Natural killer cell (primary cell): ENCODE data around the gene SINHCAF. TPM values are rescaled to one million over a fixed set of nuclear protein-coding genes. Genes with fewer than 3 reads are reported as not detected.
"Not testable (repeated sequence)": the region's sequence is repeated elsewhere in the genome, so short reads cannot be mapped to it uniquely, and the experiment has no call there.

ENCODE experiments used
- ATAC-seq, 3 donors: fragments of 150-1000 bp in 2 of 3; fragments of 200-7000 bp in 1 of 3; cut with Tn5 transposase; 1 replicate in 1 of 3; 2 replicates in 2 of 3; pipeline ENCODE4 v1.10.0; 2021; ENCODE audit warnings: mild to moderate bottlenecking in 2 of 3, moderate library complexity in 2 of 3
- DNase-seq, 2 donors: peaks; one replicate each; pipeline versions ENCODE4 v3.0.0 to v3.0.0-alpha.2; 2013 to 2021; ENCODE audit warnings: mixed read lengths in 1 of 2
- H3K27ac ChIP-seq: one replicate; pipeline ENCODE4 v1.5.1; 2013; ENCODE audit warnings: mild to moderate bottlenecking, low read length
- H3K27me3 ChIP-seq: one replicate; pipeline ENCODE4 v1.6.1; 2013; ENCODE audit warnings: low read length; ENCODE audit not compliant: control insufficient read depth, insufficient read depth
- H3K36me3 ChIP-seq: one replicate; pipeline ENCODE4 v1.6.1; 2013; ENCODE audit warnings: low read length; ENCODE audit not compliant: control insufficient read depth, insufficient read depth
- H3K4me1 ChIP-seq: one replicate; pipeline ENCODE4 v1.6.1; 2013; ENCODE audit warnings: low read length; ENCODE audit not compliant: control insufficient read depth, insufficient read depth
- H3K4me3 ChIP-seq: one replicate; pipeline ENCODE4 v1.5.1; 2013; ENCODE audit warnings: low read length
- H3K9me3 ChIP-seq: one replicate; pipeline ENCODE4 v1.6.1; 2013; ENCODE audit warnings: low read length; ENCODE audit not compliant: control insufficient read depth, insufficient read depth
- H3K27ac Mint-ChIP-seq, 2 donors: one replicate each; pipeline ENCODE4 v1.8.0; 2022; ENCODE audit warnings: mild to moderate bottlenecking in 2 of 2, mixed read lengths in 2 of 2, moderate library complexity in 1 of 2
- H3K27me3 Mint-ChIP-seq, 2 donors: one replicate each; pipeline ENCODE4 v1.8.0; 2022; ENCODE audit warnings: low read depth in 2 of 2, mixed read lengths in 2 of 2
- H3K36me3 Mint-ChIP-seq: one replicate; pipeline ENCODE4 v1.8.0; 2022; ENCODE audit warnings: mixed read lengths
- H3K4me1 Mint-ChIP-seq, 2 donors: one replicate each; pipeline ENCODE4 v1.8.0; 2022; ENCODE audit warnings: mixed read lengths in 2 of 2
- H3K4me3 Mint-ChIP-seq: one replicate; pipeline ENCODE4 v1.8.0; 2022; ENCODE audit warnings: mild to moderate bottlenecking, moderate library complexity, mixed read lengths
- H3K9me3 Mint-ChIP-seq, 2 donors: one replicate each; pipeline ENCODE4 v1.8.0; 2022; ENCODE audit warnings: mixed read lengths in 2 of 2
- WGBS: methylation state at CpG from one replicate; pipeline ENCODE4 v1.1.7; 2013; ENCODE audit warnings: missing lambda C conversion rate; ENCODE audit not compliant: insufficient coverage; 5-methylcytosine and 5-hydroxymethylcytosine counted together
- intact Hi-C: fragments of 100-400 bp; cut with micrococcal nuclease; formaldehyde crosslinking; loops from one replicate; pipeline ENCODE4 v1.14.2; 2022
- total RNA-seq, 4 donors: library from RNA; stranded (reverse); fragments of 120-200 nt in 1 of 4; gene quantifications; one replicate each; pipeline versions ENCODE4 v1.2.3 to v1.2.4, GENCODE V29; 2013 to 2022
- TF ChIP-seq, protein P1 (sequence below): fragments of 200-600 bp; IDR thresholded peaks from one replicate; pipeline ENCODE4 v1.8.0; 2022; ENCODE audit warnings: antibody characterized with exemption

SINHCAF gene
- total RNA-seq, 3 donors from 2014 or later (not counting 1 experiment from before 2014, with no cell fraction given) = 40.4 to 55.0 (median 41.0) TPM

GRCh38 chr12:31277081-31277480 is 48.9 kb downstream of the SINHCAF start:
- no peak overlapping the region for H3K27ac ChIP-seq
- 96% methylated on average over 2 of the region's 2 CpGs for WGBS
- ATAC-seq = no peak
- H3K4me3 Mint-ChIP-seq = no peak overlapping the region
- H3K9me3 ChIP-seq = no peaks in the 10 kb centered on the region
- peak overlapping the region in 1 of 2 donors; percentile 37 for H3K27ac Mint-ChIP-seq
- H3K4me3 ChIP-seq = no peak overlapping the region
- TF ChIP-seq, protein P1, sequence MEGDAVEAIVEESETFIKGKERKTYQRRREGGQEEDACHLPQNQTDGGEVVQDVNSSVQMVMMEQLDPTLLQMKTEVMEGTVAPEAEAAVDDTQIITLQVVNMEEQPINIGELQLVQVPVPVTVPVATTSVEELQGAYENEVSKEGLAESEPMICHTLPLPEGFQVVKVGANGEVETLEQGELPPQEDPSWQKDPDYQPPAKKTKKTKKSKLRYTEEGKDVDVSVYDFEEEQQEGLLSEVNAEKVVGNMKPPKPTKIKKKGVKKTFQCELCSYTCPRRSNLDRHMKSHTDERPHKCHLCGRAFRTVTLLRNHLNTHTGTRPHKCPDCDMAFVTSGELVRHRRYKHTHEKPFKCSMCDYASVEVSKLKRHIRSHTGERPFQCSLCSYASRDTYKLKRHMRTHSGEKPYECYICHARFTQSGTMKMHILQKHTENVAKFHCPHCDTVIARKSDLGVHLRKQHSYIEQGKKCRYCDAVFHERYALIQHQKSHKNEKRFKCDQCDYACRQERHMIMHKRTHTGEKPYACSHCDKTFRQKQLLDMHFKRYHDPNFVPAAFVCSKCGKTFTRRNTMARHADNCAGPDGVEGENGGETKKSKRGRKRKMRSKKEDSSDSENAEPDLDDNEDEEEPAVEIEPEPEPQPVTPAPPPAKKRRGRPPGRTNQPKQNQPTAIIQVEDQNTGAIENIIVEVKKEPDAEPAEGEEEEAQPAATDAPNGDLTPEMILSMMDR = no peak
- H3K27me3 ChIP-seq = no peaks in the 10 kb centered on the region
- peaks cover 17% of the 10 kb centered on the region for H3K36me3 ChIP-seq
- H3K9me3 Mint-ChIP-seq = no peaks in the 10 kb centered on the region
- H3K4me1 Mint-ChIP-seq = no peaks in the 10 kb centered on the region
- no peaks in the 10 kb centered on the region for H3K4me1 ChIP-seq
- no peaks in the 10 kb centered on the region for H3K36me3 Mint-ChIP-seq
- no peaks in the 10 kb centered on the region for H3K27me3 Mint-ChIP-seq
- no peak for DNase-seq
- intact Hi-C loops = no loop called here

DNA sequence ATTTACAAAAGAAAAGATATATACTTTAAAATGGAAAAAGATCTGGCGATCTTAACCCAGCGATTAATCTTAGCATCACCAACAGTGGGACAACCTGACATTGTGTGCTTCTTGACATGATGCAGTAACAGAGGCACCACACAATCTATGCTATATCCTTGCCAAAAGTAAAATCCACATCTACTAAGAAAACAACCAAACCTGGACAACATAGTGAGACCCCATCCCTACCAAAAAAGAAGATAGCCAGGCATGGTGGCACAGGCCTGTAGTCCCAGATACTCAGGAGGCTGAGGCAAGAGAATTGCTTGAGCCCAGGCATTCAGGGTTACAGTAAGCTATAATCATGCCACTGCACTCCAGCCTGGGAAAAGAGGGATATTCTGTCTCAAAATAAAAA is 50.5 kb downstream of the SINHCAF start:
- peaks cover 17% of the 10 kb centered on the region for H3K36me3 ChIP-seq
- no peaks in the 10 kb centered on the region for H3K27me3 ChIP-seq
- TF ChIP-seq, protein P1 = no peak
- H3K4me1 Mint-ChIP-seq = no peaks in the 10 kb centered on the region
- 94% methylated on average over 2 of the region's 2 CpGs for WGBS
- no peaks in the 10 kb centered on the region for H3K27me3 Mint-ChIP-seq
- no peak for ATAC-seq
- no peaks in the 10 kb centered on the region for H3K9me3 ChIP-seq
- intact Hi-C loops = no loop called here
- H3K27ac Mint-ChIP-seq = no peak overlapping the region
- no peaks in the 10 kb centered on the region for H3K36me3 Mint-ChIP-seq
- no peak overlapping the region for H3K4me3 ChIP-seq
- no peak for DNase-seq
- H3K9me3 Mint-ChIP-seq = no peaks in the 10 kb centered on the region
- H3K4me3 Mint-ChIP-seq = no peak overlapping the region
- no peaks in the 10 kb centered on the region for H3K4me1 ChIP-seq
- no peak overlapping the region for H3K27ac ChIP-seq

GRCh38 chr12:31274520-31275300 is 51.2 kb downstream of the SINHCAF start:
- H3K27ac Mint-ChIP-seq = no peak overlapping the region
- H3K36me3 ChIP-seq = peaks cover 10% of the 10 kb centered on the region
- no peaks in the 10 kb centered on the region for H3K27me3 Mint-ChIP-seq

DNA sequence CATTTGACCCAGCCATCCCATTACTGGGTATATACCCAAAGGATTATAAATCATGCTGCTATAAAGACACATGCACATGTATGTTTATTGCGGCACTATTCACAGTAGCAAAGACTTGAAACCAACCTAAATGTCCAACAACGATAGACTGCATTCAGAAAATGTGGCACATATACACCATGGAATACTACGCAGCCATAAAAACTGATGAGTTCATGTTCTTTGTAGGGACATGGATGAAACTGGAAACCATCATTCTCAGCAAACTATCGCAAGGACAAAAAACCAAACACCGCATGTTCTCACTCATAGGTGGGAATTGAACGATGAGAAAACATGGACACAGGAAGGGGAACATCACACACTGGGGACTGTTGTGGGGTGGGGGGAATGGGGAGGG is 52.2 kb downstream of the SINHCAF start:
- H3K4me3 ChIP-seq, H3K27me3 Mint-ChIP-seq, H3K36me3 Mint-ChIP-seq, DNase-seq, H3K9me3 ChIP-seq, H3K9me3 Mint-ChIP-seq, H3K36me3 ChIP-seq, ATAC-seq, H3K4me1 ChIP-seq, H3K27me3 ChIP-seq, H3K27ac ChIP-seq, H3K4me1 Mint-ChIP-seq, H3K4me3 Mint-ChIP-seq, H3K27ac Mint-ChIP-seq: not testable (repeated sequence)
- intact Hi-C loops = loop anchor here (2.0 kb wide), 2 partner anchors 89 to 423 kb away; no protein-coding TSS in a partner anchor
- 93% methylated on average over 5 of the region's 6 CpGs for whole genome bisulfite sequencing

More at GRCh38 chr12:31274520-31275300, 51.2 kb downstream of the SINHCAF start:
- Histone ChIP-seq H3K9me3 (no peaks in the 10 kb centered on the region), H3K4me3 (no peak overlapping the region), H3K4me1 (no peaks in the 10 kb centered on the region), H3K27ac (no peak overlapping the region), H3K27me3 (no peaks in the 10 kb centered on the region)
- Mint-ChIP-seq H3K36me3 (no peaks in the 10 kb centered on the region), H3K4me1 (no peaks in the 10 kb centered on the region), H3K4me3 (no peak overlapping the region), H3K9me3 (no peaks in the 10 kb centered on the region)
- intact Hi-C loops = no loop called here
- 95% methylated on average over 2 of the region's 2 CpGs for WGBS
- ATAC-seq = no peak
- TF ChIP-seq, protein P1 = no peak
- DNase-seq = no peak
